ENCODE data around the gene KRTAP4-9. TPM values are rescaled to one million over a fixed set of nuclear protein-coding genes. Genes with fewer than 3 reads are reported as not detected.
"Not testable (repeated sequence)": the region's sequence is repeated elsewhere in the genome, so short reads cannot be mapped to it uniquely, and the experiment has no call there.

KRTAP4-9 gene
- total and polyA plus RNA-seq, 8 donors = not detected

DNA sequence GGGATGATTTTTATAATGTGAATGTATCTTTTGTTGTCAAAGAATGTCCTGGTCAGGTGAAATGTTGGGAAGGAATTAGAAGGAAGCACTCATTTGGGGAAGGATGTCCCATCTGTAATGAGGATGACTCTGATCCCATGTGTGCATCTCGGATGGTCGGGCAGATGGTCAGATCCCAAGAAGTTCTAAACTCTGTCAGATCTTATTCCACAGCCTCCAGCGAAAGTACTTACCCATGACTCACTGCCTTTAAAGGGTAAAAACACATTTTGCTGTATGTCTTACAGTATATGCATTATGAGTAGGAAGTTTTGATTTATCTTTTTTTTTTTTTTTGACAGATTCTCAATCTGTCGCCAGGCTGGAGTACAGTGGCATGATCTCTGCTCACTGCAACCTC is 13.5 kb downstream of the KRTAP4-9 start:
- DNase-seq = no peak
- intact Hi-C loops (cut with DNase I; ENCODE audit: low total_unique reads) = no loop called here
- Histone ChIP-seq H3K27ac (no peak overlapping the region), H3K9me3 (no peaks in the 10 kb centered on the region), H3K4me1 (no peaks in the 10 kb centered on the region), H3K4me3 (no peak overlapping the region), H3K27me3 (peaks cover 0 to 31% (median 3%) of the 10 kb centered on the region in 3 donors), H3K36me3 (no peaks in the 10 kb centered on the region)
- 84 to 92% (median 89%) methylated on average over 4 of the region's 4 CpGs for WGBS, 5 donors
- TF ChIP-seq POLR2A (IDR thresholded peaks at IDR 0.05) = no peak
- no peak for TF ChIP-seq POLR2AphosphoS5 (IDR thresholded peaks at IDR 0.05)
- TF ChIP-seq EP300 (IDR thresholded peaks at IDR 0.05) = no peak
- TF ChIP-seq, protein P1, sequence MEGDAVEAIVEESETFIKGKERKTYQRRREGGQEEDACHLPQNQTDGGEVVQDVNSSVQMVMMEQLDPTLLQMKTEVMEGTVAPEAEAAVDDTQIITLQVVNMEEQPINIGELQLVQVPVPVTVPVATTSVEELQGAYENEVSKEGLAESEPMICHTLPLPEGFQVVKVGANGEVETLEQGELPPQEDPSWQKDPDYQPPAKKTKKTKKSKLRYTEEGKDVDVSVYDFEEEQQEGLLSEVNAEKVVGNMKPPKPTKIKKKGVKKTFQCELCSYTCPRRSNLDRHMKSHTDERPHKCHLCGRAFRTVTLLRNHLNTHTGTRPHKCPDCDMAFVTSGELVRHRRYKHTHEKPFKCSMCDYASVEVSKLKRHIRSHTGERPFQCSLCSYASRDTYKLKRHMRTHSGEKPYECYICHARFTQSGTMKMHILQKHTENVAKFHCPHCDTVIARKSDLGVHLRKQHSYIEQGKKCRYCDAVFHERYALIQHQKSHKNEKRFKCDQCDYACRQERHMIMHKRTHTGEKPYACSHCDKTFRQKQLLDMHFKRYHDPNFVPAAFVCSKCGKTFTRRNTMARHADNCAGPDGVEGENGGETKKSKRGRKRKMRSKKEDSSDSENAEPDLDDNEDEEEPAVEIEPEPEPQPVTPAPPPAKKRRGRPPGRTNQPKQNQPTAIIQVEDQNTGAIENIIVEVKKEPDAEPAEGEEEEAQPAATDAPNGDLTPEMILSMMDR (IDR thresholded peaks at IDR 0.05) = no peak

DNA sequence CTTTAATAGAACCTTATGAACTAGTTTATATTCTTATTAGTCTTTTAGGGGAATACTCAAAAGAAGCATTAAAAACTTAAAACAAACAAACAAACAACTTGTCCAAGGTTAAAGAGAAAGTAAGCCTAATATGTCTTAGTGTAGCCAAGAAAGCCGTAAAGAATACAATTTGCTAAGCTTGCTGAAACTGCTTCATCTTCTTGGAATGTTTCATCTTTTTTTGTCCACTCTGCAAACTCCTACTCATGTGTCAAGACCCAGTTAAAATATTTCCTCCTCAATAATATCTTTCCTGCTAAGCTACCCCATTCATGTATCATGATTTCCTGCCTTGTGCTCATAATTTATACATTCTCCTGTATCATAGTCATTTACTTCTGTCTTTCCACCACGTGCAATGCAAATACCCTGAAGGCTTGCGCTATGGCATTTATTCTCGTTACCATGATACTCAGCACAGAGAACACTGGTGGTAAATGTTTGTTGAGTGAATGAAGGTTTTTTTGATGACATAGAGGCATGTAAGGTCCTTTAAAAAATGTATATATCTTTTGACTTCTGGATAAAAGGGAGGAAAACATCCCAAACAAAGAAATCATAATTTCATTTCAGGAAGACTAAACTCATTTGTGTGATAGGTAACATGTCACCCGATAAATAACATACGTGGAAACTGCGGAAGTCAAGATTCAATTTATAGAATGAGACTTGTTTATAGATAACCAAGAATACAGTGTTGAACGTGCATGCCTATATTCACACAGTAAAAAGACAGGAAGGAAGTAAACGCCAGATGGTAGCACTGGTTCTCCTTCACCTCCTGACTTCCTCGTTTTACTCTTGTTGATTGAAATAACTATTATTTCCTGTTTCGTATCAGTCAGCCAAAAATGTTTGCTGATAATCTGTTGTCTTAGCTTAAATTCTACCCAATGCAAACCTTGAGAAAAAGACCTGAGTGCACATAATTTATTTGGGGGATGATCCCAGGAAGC is 14.8 kb downstream of the KRTAP4-9 start:
- H3K36me3 ChIP-seq; DNase-seq; H3K4me1 ChIP-seq; intact Hi-C loops (cut with DNase I; ENCODE audit: low total_unique reads); H3K4me3 ChIP-seq; H3K27ac ChIP-seq; H3K9me3 ChIP-seq: not testable (repeated sequence)
- peaks cover 0 to 28% (median 6%) of the 10 kb centered on the region in 3 donors for H3K27me3 ChIP-seq
- WGBS, 5 donors = 52 to 64% (median 58%) methylated on average over 11 of the region's 11 CpGs

DNA sequence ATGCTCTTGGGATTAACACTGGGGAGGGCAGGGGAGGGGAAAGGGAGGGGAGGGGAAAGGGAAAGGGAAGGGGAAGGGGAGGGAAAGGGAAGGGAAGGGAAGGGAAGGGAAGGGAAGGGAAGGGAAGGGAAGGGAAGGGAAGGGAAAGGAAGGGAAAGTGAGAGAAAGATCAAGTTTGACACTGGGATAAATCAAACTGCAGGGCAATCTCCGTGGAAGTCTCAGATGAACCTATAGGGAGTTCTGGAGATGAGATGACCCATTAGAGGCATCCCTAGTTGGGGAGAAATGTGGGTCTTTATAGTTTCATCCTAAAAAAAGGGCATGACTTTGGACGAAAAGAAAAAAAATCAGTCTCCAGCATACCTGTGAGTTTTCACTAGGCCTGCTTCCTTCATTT is 16.6 kb downstream of the KRTAP4-9 start:
- Histone ChIP-seq H3K27me3 (peaks cover 0 to 17% (median 6%) of the 10 kb centered on the region in 3 donors), H3K9me3 (no peaks in the 10 kb centered on the region), H3K36me3 (no peaks in the 10 kb centered on the region), H3K4me1 (no peaks in the 10 kb centered on the region), H3K27ac (no peak overlapping the region), H3K4me3 (no peak overlapping the region)
- WGBS, 5 donors = 83 to 96% (median 92%) methylated on average over 2 of the region's 2 CpGs
- no peak for DNase-seq
- intact Hi-C loops (cut with DNase I; ENCODE audit: low total_unique reads) = no loop called here
- no peak for TF ChIP-seq POLR2AphosphoS5 (IDR thresholded peaks at IDR 0.05)

DNA sequence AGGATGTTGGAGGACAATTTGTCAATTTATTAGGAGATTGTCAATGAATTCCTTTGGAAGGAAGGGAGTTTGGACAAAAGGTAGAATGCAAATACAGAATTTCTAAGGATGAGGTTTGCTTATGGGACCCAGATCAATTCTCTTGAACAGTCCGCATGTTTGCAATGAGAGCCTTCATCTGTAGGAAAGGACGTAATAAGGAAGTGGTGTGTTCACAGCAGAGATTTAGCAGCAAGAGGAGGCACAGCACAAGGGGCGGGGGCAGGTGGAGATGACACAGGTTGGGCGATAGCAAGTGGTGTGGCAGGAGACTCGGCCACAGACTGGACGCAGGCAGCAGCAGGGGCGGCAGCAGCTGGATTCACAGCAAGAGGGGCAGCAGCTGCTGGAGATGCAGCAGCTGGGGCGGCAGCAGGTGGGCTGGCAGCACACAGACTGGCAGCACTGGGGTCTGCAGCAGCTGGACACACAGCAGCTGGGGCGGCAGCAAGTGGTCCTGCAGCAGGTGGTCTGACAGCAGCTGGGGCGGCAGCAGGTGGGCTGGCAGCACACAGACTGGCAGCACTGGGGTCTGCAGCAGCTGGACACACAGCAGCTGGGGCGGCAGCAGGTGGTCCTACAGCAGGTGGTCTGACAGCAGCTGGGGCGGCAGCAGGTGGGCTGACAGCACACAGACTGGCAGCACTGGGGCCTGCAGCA is 18.3 kb downstream of the KRTAP4-9 start:
- intact Hi-C loops (cut with DNase I; ENCODE audit: low total_unique reads); H3K27ac ChIP-seq; H3K36me3 ChIP-seq; H3K4me1 ChIP-seq; H3K4me3 ChIP-seq; DNase-seq; H3K27me3 ChIP-seq; H3K9me3 ChIP-seq: not testable (repeated sequence)
- 68 to 82% (median 76%) methylated on average over 8 to 12 of the region's 12 CpGs for WGBS, 5 donors

DNA sequence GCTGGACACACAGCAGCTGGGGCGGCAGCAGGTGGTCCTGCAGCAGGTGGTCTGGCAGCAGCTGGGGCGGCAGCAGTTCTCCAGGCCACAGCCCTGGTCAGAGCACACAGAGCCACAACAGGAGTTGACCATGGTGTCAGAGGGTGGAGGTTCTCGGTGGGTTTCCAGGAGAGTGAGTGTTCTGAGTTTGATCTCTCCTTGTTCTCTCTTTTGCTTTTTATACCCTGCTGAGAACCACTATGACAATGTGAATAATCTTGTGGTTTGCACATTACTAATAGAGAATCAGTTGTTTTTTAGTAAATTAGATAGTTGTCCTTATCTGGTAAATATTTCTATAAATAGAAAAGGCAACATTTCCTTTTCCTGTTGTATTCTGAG is 18.8 kb downstream of the KRTAP4-9 start, which contains the start of gene KRTAP4-12:
KRTAP4-12 (minus strand) TSS at position 192 of the 381 bp plus-strand sequence; CDS start at position 132, 60 bp downstream.
- intact Hi-C loops (cut with DNase I; ENCODE audit: low total_unique reads); H3K36me3 ChIP-seq; H3K4me3 ChIP-seq; H3K27ac ChIP-seq; H3K27me3 ChIP-seq; H3K9me3 ChIP-seq; H3K4me1 ChIP-seq; DNase-seq: not testable (repeated sequence)
- WGBS, 5 donors = 56 to 88% (median 75%) methylated on average over 2 to 3 of the region's 3 CpGs

DNA sequence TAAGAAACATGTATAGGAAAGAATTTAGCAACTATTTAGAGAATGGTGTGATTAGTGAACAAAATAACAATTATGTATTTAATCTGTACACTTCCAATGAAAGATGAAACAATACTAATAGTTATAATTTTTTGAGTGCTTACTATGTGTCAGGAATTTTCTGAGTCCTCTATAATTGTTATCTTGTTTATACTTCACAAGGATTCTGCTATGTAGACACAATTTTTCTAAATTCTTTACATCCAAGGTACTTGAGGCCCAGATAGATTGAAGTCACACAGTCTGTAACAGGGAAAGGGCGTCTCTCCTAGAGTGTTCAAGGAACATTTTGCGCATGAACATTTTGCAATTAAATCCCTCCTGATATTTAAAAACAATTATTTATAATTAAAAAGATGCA is 19.9 kb downstream of the KRTAP4-9 start:
- Histone ChIP-seq H3K27me3 (peaks cover 0 to 8% (median 6%) of the 10 kb centered on the region in 3 donors), H3K27ac (no peak overlapping the region), H3K4me3 (no peak overlapping the region), H3K4me1 (no peaks in the 10 kb centered on the region), H3K36me3 (no peaks in the 10 kb centered on the region), H3K9me3 (no peaks in the 10 kb centered on the region)
- TF ChIP-seq, protein P1 (IDR thresholded peaks at IDR 0.05) = no peak
- TF ChIP-seq EP300 (IDR thresholded peaks at IDR 0.05) (no peak), POLR2A (IDR thresholded peaks at IDR 0.05) (no peak), POLR2AphosphoS5 (IDR thresholded peaks at IDR 0.05) (no peak)
- 72 to 99% (median 97%) methylated on average over 2 of the region's 2 CpGs for WGBS, 5 donors
- DNase-seq = no peak
- intact Hi-C loops (cut with DNase I; ENCODE audit: low total_unique reads) = no loop called here
